Measurements from ENCODE around the gene C16orf54.
A peak's percentile ranks its signal among the peaks of the same experiment; 100 is the strongest.

DNA sequence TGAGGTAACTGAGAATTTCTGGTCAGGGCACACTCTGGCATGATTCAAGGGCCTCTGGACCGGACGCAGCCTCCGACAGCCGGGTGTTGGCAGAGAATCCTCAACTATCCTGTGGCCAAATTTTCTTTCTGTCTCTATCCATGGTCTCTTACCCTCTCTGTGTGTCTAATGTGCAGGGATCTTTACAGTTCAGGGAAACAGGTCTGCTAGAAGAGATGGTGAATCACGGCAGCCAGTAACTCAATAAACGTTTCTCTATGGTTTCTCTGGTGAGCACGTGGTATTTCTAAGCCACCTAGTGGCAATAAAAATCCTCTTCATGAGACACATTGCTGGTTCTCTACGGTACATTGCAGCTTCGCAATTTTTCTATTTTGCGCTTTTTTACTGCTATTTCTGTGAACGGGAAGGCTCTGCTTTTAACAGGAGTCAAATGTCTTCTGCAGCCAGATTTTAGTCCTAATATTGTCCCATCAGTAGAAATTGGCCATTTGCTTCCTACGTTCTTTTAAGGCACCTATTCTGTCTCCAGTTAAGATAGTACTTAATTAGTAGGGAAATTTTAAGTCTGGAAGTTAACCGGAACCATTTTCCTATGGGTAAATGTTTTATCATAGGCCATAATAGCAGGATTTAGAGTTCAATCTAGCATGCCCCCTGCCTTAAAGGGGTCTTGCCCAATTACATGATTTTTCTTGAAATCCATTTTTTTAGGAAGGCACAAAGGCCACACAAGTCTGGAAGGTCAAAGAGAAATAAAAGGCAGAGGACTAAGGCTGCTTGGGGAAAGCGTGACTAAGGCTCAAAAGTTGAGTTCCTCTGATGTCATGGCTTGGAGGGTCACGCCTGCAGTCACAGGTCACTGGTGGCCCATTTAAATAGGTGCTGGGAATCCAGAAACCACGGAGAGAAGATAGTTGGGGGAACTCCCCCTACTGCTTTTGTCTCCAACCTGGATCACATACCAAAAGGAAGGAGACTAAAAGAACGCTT lies 35.3 kb downstream of the C16orf54 start:
- TF ChIP-seq, protein P1, sequence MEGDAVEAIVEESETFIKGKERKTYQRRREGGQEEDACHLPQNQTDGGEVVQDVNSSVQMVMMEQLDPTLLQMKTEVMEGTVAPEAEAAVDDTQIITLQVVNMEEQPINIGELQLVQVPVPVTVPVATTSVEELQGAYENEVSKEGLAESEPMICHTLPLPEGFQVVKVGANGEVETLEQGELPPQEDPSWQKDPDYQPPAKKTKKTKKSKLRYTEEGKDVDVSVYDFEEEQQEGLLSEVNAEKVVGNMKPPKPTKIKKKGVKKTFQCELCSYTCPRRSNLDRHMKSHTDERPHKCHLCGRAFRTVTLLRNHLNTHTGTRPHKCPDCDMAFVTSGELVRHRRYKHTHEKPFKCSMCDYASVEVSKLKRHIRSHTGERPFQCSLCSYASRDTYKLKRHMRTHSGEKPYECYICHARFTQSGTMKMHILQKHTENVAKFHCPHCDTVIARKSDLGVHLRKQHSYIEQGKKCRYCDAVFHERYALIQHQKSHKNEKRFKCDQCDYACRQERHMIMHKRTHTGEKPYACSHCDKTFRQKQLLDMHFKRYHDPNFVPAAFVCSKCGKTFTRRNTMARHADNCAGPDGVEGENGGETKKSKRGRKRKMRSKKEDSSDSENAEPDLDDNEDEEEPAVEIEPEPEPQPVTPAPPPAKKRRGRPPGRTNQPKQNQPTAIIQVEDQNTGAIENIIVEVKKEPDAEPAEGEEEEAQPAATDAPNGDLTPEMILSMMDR (IDR thresholded peaks at IDR 0.05): peak; percentile 41 to 52
- no peak for TF ChIP-seq POLR2AphosphoS5 (IDR thresholded peaks at IDR 0.05)
- no peak for TF ChIP-seq POLR2A (IDR thresholded peaks at IDR 0.05)
- no peak for TF ChIP-seq EP300 (IDR thresholded peaks at IDR 0.05)
